ENCODE results near the gene TRIM28. TPM values are rescaled to one million over a fixed set of nuclear protein-coding genes. Genes with fewer than 3 reads are reported as not detected.

Gene TRIM28
- total and polyA plus RNA-seq, 9 of the 15 experiments (the other 6 are each of a cell fraction or from before 2014, with no cell fraction given): 12.1 to 797 (median 490) TPM

DNA sequence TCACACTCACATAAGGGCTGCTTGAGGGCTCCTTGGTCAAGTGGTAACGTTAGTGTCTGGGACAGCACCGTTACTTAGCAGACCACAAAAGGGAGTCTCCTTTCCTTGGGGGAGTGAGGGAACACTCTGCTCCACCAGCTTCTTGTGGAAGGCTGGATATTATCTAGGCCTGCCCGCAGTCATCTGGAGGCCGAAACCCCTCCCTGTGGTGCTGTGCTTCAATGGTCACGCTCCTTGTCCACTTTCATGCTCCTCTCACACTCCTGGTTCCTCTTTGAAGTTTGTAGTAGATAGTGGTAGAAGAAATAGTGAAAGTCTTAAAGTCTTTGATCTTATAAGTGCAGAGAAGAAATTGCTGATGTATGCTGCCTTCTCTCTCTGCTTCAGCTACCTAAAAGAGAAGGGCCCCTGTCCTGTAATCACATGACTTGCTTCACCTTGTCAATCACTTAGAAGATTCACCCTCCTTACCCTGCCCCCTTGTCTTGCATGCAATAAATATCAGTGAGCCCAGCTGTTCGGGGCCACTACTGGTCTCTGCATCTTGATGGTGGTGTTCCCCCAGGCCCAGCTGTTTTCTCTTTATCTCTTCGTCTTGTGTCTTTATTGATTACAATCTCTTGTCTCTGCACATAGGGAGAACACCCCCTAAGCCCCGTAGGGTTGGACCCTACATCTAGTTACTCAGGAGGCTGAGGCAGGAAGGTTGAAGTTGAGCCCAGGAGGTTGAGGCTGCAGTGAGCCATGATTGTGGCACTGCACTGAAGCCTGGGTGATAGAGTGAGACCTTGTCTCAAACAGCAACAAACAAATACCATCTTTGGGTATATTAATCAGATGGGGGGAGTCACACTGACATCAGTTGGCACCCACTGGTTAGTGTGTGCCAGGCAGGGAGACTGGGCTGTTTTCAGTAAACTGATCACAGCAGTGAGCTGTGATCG, 40.9 kb downstream of the TRIM28 start (continued):
- TF ChIP-seq ZNF551 (CRISPR knock-in tag; IDR thresholded peaks at IDR 0.05): no peak
- no peak for TF ChIP-seq SNIP1 (IDR thresholded peaks at IDR 0.05; ENCODE audit: low read depth)
- peak; percentile 61; the same call in 1 of the 2 replicates for TF ChIP-seq GATA2 (CRISPR knock-in tag; IDR thresholded peaks at IDR 0.05)
- TF ChIP-seq CBX1 (IDR thresholded peaks at IDR 0.05; ENCODE audit: low read depth): peak; percentile 24; the same call in 1 of the 2 replicates
- TF ChIP-seq, protein P1, sequence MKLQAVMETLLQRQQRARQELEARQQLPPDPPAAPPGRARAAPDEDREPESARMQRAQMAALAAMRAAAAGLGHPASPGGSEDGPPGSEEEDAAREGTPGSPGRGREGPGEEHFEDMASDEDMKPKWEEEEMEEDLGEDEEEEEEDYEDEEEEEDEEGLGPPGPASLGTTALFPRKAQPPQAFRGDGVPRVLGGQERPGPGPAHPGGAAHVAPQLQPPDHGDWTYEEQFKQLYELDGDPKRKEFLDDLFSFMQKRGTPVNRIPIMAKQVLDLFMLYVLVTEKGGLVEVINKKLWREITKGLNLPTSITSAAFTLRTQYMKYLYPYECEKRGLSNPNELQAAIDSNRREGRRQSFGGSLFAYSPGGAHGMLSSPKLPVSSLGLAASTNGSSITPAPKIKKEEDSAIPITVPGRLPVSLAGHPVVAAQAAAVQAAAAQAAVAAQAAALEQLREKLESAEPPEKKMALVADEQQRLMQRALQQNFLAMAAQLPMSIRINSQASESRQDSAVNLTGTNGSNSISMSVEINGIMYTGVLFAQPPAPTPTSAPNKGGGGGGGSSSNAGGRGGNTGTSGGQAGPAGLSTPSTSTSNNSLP (IDR thresholded peaks at IDR 0.05; ENCODE audit: borderline replicate concordance, low read depth, low read length): no peak
- TF ChIP-seq ZFX (CRISPR knock-in tag; IDR thresholded peaks at IDR 0.05): peak; percentile 58
- 0 out of 2 replicates have a peak, but pooled peaks have one; percentile 27 for TF ChIP-seq ZNF644 (tag; IDR thresholded peaks at IDR 0.05; ENCODE audit: low read depth)
- TF ChIP-seq NRF1 (conservative IDR thresholded peaks at IDR 0.05 in 1 of 2, IDR thresholded peaks at IDR 0.05 in 1 of 2): peak; percentile 16 to 18; a peak in 1 of 4 replicates
- TF ChIP-seq SMARCA4 (IDR thresholded peaks at IDR 0.05): peak; percentile 62; the same call in 1 of the 2 replicates
- peak in 1 of 2 experiments; percentile 58; a peak in 1 of 4 replicates for TF ChIP-seq TBL1XR1 (IDR thresholded peaks at IDR 0.05; ENCODE audit: low read length in 2 of 2)
- TF ChIP-seq, protein P2, sequence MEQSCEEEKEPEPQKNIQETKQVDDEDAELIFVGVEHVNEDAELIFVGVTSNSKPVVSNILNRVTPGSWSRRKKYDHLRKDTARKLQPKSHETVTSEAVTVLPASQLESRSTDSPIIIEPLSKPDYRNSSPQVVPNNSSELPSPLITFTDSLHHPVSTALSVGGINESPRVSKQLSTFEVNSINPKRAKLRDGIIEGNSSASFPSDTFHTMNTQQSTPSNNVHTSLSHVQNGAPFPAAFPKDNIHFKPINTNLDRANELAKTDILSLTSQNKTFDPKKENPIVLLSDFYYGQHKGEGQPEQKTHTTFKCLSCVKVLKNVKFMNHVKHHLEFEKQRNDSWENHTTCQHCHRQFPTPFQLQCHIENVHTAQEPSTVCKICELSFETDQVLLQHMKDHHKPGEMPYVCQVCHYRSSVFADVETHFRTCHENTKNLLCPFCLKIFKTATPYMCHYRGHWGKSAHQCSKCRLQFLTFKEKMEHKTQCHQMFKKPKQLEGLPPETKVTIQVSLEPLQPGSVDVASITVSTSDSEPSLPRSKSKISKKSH (CRISPR knock-in tag; IDR thresholded peaks at IDR 0.05): no peak
- TF ChIP-seq HIVEP1 (CRISPR knock-in tag; IDR thresholded peaks at IDR 0.05): no peak
- no peak for TF ChIP-seq RBFOX2 (IDR thresholded peaks at IDR 0.05; ENCODE audit: low read depth, low read length)
- TF ChIP-seq, protein P3, sequence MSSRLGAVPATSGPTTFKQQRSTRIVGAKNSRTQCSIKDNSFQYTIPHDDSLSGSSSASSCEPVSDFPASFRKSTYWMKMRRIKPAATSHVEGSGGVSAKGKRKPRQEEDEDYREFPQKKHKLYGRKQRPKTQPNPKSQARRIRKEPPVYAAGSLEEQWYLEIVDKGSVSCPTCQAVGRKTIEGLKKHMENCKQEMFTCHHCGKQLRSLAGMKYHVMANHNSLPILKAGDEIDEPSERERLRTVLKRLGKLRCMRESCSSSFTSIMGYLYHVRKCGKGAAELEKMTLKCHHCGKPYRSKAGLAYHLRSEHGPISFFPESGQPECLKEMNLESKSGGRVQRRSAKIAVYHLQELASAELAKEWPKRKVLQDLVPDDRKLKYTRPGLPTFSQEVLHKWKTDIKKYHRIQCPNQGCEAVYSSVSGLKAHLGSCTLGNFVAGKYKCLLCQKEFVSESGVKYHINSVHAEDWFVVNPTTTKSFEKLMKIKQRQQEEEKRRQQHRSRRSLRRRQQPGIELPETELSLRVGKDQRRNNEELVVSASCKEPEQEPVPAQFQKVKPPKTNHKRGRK (tag; IDR thresholded peaks at IDR 0.05): no peak

All from K562 (cell line).